ENCODE results near the gene TTLL10.
A peak's percentile ranks its signal among the peaks of the same experiment; 100 is the strongest.

The TTLL10 gene

DNA sequence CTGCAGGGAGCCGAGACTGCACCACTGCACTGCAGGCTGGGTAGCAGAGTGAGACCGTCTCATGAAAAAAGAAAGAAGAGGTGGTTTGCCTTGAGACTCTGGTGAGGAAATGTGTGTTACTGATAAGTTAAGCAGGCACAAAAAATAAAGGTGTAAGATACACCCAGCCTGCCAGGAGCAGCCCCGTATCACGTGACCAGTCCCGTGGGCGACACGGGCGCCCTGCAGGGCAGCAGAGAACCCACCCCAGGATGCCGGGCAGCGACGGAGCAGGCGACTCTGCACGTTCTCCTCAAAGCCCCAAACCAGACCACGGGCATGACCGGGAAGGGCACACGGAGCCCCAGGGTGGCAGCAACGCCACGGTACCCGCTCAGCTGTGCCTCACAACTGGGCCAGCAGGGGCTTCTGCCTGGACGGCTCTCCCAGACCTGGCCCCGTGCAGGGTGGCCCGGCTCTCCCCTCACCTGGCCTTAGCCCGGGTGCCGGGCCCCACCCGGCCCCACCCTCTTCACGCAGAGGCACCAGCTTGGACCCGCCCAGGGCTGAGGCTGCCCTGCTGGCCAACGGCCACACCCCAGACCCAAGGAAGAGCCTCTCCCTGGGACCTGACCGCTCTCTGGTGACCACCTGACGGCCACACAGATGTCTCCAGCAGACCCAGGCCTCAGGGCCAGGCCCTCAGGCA is 48.4 kb downstream of the TTLL10 start:
- no peak for DNase-seq (ENCODE audit: low read depth in 3 of 3)

GRCh38 chr1:1222575-1223225 is 49.0 kb downstream of the TTLL10 start:
- DNase-seq (ENCODE audit: low read depth in 3 of 3), result no peak

DNA sequence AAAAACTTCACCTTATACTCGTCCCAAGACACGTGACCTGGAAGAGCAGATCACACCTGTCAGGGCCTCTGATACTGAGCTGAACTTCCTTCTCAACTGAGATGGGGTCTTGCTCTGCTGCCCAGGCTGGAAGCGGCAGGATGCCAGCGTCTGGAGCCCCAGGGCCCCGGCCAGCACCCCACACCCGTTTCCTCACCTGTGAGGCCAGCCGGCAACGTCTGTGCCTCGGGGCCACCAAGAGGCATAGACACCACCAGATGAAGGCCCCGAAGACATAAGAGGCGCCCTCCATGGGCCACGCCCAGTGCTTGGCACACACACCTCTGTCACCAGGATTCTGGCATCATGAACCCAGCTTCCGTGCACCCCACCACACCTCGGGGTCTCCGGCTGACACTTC is 49.6 kb downstream of the TTLL10 start:
- DNase-seq (ENCODE audit: low read depth in 3 of 3), result no peak

DNA sequence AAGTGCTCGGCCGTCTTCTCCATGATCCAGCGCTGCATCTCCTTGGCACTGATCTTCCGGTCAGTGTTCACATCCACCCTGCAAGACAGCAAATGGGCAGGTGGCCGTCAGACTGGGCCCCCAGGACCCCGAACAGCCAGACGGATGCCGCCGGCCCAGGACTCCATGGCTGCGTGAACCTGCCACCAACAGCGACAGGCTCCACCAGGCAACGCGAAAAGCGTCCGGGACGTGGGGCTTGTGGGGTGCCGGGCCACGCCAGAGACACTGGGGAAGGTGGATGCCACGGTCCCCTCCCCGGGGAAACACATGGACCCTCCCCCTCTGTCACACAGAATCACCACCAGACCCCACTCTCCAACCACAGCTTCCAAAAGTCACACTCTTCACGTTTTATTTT is 50.2 kb downstream of the TTLL10 start:
- no peak for DNase-seq (ENCODE audit: low read depth in 3 of 3)

- DNase-seq (ENCODE audit: low read depth in 3 of 3), result no peak
Observed at GRCh38 chr1:1225238-1225845, 51.7 kb downstream of the TTLL10 start.

- DNase-seq (ENCODE audit: low read depth in 3 of 3), result no peak
Observed at GRCh38 chr1:1225913-1226312, 52.2 kb downstream of the TTLL10 start.

GRCh38 chr1:1226566-1227362 is 53.1 kb downstream of the TTLL10 start:
- DNase-seq (ENCODE audit: low read depth in 3 of 3), result no peak

- DNase-seq (ENCODE audit: low read depth in 3 of 3), result no peak
Observed at GRCh38 chr1:1227386-1227785, 53.7 kb downstream of the TTLL10 start.

- DNase-seq (ENCODE audit: low read depth in 3 of 3), result no peak
Observed at GRCh38 chr1:1228187-1228586, 54.5 kb downstream of the TTLL10 start.

DNA sequence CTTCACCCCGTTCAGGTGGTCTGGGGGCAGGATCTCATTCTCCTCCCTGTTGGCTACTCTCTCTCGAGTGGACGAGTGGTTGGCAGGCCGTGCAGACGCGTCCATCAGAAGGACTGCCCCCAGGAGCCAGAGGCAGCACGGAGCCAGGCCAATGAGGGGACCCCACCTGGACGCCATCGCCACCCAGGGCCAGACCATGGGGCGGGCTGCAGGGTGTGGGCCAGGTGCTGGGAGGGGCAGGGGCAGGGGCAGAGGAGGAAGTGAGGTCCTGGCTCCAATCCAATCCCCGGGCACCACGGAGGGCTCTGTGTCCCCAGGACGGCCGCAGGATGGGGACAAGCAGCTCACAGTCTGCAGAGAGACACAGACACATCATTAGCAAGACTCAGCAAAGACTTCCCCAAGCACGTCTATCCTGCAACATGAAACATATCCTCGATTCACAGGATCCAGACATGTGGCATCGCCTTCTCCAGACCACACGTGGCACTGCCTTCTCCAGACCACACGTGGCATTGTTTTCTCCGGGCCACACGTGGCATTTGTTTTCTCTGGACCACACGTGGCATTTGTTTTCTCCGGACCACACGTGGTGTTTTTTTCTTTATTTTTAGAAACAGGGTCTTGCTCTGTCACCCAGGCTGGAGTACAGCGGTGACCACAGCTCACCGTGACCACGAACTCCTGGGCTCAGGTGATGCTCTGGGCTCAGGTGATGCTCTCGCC is 55.1 kb downstream of the TTLL10 start:
- no peak for DNase-seq (ENCODE audit: low read depth in 3 of 3)

DNA sequence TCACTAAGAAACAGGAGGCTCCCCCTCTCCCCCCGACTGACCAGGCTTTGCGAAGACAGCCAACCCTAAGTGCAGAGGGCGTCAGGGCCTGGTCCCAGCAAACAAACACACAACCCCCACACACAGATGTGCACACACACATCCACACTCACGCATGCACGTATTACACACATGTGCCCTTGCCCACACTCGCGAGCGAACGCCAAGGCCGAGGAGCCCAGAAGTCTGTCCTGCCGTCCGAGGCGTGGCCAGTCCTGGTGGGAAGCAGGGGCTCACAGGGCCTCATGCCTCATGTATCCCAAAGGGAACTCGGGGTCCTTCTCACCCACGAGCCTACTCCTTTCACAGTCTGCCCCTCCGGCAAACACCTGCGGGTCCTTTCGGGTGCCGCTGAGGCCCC is 56.1 kb downstream of the TTLL10 start:
- no peak for DNase-seq (ENCODE audit: low read depth in 3 of 3)

DNA sequence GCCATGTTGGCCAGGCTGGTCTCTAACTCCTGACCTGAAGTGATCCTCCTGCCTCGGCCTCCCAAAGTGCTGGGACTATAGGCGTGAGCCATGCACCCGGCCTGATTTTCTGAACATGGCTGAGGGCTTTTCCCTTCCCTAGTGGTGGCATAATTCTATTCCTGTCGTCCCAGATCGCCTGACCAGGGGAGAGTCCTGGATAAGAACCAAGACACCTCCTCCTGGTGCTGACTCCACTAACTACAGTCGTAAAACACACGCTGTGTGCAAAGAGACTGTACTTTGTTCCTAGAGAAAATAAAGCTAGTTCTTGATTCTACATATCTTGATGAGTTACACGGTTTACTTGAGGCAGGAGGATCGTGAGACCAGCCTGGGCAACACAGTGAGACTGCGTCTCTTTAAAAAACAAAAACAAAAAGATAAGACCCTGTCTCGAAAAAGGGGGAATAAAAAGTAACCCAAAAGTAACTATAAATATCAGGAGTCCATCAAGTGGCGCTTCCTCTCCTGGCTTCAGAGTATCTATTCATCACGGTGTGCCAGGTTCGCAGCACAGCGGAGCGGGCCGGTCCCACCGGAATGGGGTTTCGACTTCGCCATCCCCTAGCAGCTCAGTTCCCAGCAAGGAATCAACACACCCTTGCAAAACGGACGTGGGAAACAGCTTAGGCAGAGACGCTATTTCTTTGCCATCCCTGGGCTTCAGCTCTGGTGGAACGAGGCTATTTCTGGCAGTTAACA is 57.1 kb downstream of the TTLL10 start:
- DNase-seq (ENCODE audit: low read depth in 3 of 3), result no peak

GRCh38 chr1:1231400-1232207 is 57.9 kb downstream of the TTLL10 start, which contains the start of gene SDF4:
Gene SDF4, minus strand, starts transcription at chr1:1232001. Its CDS starts 3,229 bp downstream, at chr1:1228772.
- DNase-seq (ENCODE audit: low read depth in 3 of 3), result peak; percentile 93 to 94 (median 93)

DNA sequence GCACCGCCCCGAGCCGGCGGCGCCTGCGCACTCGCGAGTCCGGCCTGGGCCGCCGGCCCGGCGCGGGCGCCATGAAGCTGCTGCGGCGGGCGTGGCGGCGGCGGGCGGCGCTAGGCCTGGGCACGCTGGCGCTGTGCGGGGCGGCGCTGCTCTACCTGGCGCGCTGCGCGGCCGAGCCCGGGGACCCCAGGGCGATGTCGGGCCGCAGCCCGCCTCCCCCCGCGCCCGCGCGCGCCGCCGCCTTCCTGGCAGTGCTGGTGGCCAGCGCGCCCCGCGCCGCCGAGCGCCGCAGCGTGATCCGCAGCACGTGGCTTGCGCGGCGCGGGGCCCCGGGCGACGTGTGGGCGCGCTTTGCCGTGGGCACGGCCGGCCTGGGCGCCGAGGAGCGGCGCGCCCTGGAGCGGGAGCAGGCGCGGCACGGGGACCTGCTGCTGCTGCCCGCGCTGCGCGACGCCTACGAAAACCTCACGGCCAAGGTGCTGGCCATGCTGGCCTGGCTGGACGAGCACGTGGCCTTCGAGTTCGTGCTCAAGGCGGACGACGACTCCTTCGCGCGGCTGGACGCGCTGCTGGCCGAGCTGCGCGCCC is 58.6 kb downstream of the TTLL10 start, which contains the start of gene B3GALT6:
B3GALT6 (plus strand) TSS at position 30 of the 588 bp plus-strand sequence; CDS start at position 72, 42 bp downstream.
- no peak for DNase-seq (ENCODE audit: low read depth in 3 of 3)

GRCh38 chr1:1232796-1233566 is 59.3 kb downstream of the TTLL10 start:
- DNase-seq (ENCODE audit: low read depth in 3 of 3), result no peak

DNA sequence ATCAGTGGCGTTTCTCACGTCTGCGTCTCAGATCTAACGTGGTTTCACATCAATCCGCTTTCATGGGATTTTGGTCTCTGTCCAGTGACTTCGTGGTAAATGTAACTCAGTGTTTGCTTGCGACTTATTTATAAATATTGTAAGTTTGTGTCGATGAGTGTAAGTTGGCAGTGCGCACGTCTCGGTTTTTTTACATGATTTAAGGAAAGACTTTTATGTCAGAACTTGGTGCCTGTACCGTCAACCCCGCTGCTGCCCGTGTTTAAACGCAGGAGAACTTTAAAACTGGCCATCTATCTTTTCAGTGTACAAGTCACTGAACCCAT is 59.9 kb downstream of the TTLL10 start:
- no peak for DNase-seq (ENCODE audit: low read depth in 3 of 3)

GRCh38 chr1:1234180-1234808 is 60.6 kb downstream of the TTLL10 start:
- no peak for DNase-seq (ENCODE audit: low read depth in 3 of 3)

DNA sequence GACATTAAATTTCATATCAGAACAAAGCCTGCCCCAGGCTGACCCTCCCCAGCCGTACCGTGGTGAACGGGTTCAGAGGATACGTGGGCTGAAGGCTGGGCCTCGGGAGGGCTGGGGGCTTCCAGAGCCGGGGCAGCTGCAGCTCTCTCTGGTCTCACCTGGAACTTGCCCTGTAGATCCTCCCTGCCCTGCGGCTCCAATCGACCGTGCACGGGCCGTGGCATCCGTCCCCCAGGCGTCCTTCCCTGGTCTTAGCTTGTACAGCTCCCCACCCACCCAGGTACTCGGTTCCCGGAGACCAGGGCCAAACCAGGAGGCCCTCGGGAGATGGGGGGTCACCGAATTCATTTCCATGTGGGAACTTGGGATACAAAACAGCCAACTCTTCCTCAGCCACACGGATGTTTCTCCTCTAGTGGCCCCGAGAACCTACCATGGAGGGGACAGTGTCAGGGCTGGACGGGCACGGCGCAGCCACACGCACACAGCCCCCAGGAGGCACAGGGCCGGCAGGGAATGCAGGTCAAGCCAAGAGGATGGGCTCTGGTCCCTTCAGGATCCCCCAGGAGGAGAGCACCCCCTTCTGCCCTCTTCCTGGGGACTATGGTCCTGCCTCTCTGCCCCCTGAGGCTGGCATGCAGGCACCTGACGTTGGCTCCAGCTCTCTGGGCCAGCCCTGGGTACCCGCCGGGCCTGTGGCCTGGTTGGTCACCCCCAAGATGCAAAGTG is 61.5 kb downstream of the TTLL10 start:
- no peak for DNase-seq (ENCODE audit: low read depth in 3 of 3)

Measured in stimulated activated CD4-positive, alpha-beta T cell treated with anti-CD3 and anti-CD28 coated beads, TNF-alpha, amount 100 ng/mL, for 4 hours (primary cell).